Amniotic stem cell (primary cell): ENCODE measurements around the gene NDUFA6.
A peak's percentile ranks its signal among the peaks of the same experiment; 100 is the strongest.
"Not testable (repeated sequence)": the region's sequence is repeated elsewhere in the genome, so short reads cannot be mapped to it uniquely, and the experiment has no call there.

Source experiments
- DNase-seq: peaks from one replicate; lab custom pipeline; 2025; lab: John Stamatoyannopoulos, UW

NDUFA6 gene

GRCh38 chr22:42112793-42113192, 22.2 kb upstream of the NDUFA6 start:
- DNase-seq: not testable (repeated sequence)

GRCh38 chr22:42111798-42112197, 21.2 kb upstream of the NDUFA6 start:
- DNase-seq: no peak

- DNase-seq: no peak
Observed at GRCh38 chr22:42108848-42109247, 18.3 kb upstream of the NDUFA6 start.

GRCh38 chr22:42104332-42104860, 13.8 kb upstream of the NDUFA6 start:
- DNase-seq: not testable (repeated sequence)

- no peak for DNase-seq
Observed at GRCh38 chr22:42101199-42101598, 10.6 kb upstream of the NDUFA6 start.

GRCh38 chr22:42091455-42091782, 847 bp upstream of the NDUFA6 start:
- no peak for DNase-seq

DNA sequence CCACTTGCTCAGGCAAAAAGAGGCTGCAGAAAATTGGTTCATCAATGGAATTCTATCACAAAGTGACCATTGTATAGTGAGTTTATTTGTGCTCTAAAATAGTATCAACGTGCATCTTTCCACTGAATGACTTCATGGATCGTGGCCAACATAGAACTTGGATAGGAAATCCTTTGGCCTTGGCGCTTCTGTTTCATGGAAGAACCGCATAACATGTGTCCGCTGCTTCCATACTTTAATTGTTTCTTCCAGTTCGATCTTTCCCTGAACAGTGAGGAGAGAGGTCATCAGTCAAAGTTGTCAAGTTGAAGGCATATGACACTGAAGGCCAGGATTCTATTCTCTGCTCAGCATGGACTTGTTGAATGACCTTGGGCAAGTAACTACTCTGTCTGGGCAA, 4.5 kb downstream of the NDUFA6 start:
- DNase-seq: no peak

DNA sequence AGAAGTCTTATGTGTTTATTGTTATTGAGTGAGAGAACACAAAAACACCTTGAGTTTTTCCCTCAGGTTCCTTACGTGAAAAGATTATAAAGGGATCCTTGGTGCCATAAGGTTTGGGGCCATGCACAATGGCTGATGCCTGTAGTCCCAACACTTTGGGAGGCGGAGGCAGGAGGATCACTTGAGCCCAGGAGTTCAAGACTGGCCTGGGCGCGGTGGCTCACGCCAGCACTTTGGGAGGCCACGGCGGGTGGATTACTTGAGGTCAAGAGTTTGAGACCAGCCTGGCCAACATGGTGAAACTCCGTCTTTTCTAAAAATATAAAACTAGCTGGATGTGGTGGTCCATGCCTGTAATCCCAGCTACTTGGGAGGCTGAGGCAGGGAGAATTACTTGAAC, 5.7 kb downstream of the NDUFA6 start:
- DNase-seq: no peak

GRCh38 chr22:42083119-42083518, 7.5 kb downstream of the NDUFA6 start:
- no peak for DNase-seq

DNA sequence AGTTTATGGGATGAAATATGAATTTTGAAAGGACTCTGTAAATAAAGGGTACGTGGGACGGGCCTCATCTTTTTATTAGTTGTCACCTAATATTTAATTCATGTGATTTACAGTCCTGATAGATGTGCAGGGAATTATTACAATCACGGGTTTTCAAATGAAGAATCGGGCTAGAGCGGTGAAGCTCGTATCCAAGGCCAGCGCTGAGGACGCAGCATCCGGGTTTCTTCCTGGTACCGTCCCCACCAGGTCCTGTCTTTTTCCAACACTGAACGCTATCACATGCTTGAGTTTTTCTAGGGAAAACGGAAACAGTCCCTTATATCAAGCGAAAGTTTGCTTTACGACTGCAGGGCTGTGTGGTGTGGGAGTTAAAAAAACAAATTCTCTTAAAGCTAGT, 10.3 kb downstream of the NDUFA6 start:
- peak; percentile 5 for DNase-seq

GRCh38 chr22:42079319-42080251, 11.0 kb downstream of the NDUFA6 start, which contains the start of gene SMDT1:
Gene SMDT1, plus strand, starts transcription at chr22:42079700. Its CDS starts 69 bp downstream, at chr22:42079769.
- DNase-seq: peak; percentile 95

- no peak for DNase-seq
Observed at GRCh38 chr22:42078469-42079318, 11.9 kb downstream of the NDUFA6 start.

DNA sequence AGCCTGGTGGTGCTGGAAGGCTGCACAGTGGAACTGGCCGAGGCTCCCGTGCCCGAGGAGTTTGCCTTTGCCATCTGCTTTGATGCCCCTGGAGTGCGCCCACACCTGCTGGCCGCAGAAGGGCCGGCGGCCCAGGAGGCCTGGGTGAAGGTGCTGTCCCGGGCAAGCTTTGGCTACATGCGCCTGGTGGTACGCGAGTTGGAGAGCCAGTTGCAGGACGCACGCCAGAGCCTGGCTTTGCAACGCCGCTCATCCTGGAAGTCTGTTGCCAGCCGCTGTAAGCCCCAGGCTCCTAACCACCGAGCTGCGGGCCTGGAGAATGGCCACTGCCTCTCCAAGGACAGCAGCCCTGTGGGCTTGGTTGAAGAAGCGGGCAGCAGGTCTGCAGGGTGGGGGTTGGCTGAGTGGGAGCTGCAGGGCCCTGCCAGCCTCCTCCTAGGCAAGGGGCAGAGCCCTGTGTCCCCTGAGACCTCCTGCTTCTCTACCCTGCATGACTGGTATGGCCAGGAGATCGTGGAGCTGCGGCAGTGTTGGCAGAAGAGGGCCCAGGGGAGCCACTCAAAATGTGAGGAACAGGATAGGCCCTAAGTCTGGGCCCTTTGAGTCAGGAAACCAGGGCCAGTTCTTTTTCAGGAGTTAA, 13.0 kb downstream of the NDUFA6 start:
- no peak for DNase-seq

- no peak for DNase-seq
Observed at GRCh38 chr22:42076764-42077485, 13.6 kb downstream of the NDUFA6 start.

- no peak for DNase-seq
Observed at GRCh38 chr22:42074846-42075676, 15.5 kb downstream of the NDUFA6 start.

- peak; percentile 6 for DNase-seq
Observed at GRCh38 chr22:42074132-42074811, 16.3 kb downstream of the NDUFA6 start, which contains the start of gene PHETA2. Gene PHETA2, plus strand, starts transcription at chr22:42074248. Its CDS starts 3,046 bp downstream, at chr22:42077294.

GRCh38 chr22:42073621-42074041, 16.9 kb downstream of the NDUFA6 start:
- DNase-seq: no peak

- no peak for DNase-seq
Observed at GRCh38 chr22:42072606-42073330, 17.8 kb downstream of the NDUFA6 start.

GRCh38 chr22:42071508-42071907, 19.1 kb downstream of the NDUFA6 start:
- DNase-seq: not testable (repeated sequence)
